Mesendoderm (in vitro differentiated cells): ENCODE data around the gene EDNRA.

Source experiments
- DNase-seq: peaks from one replicate; pipeline ENCODE4 v3.0.0; 2013
- H2AK5ac ChIP-seq: 2 replicates; pipeline ENCODE4 v1.6.1; 2013; ENCODE audit warnings: low read length, inconsistent platforms
- H2BK120ac ChIP-seq: 2 replicates; pipeline ENCODE4 v1.6.1; 2013; ENCODE audit warnings: low read depth, mild to moderate bottlenecking, low read length, moderate library complexity, mixed read lengths
- H2BK15ac ChIP-seq: replicated peaks from 2 replicates; pipeline ENCODE4 v1.6.1; 2013; ENCODE audit warnings: low read depth, mild to moderate bottlenecking, moderate library complexity
- H2BK5ac ChIP-seq: 2 replicates; pipeline ENCODE4 v1.6.1; 2013; ENCODE audit warnings: low read length, inconsistent platforms
- H3K18ac ChIP-seq: 2 replicates; pipeline ENCODE4 v1.6.1; 2013; ENCODE audit warnings: mild to moderate bottlenecking, low read length, mixed read lengths
- H3K23ac ChIP-seq: one replicate; pipeline ENCODE4 v1.6.1; 2013; ENCODE audit warnings: low read length
- H3K27ac ChIP-seq: 2 replicates; pipeline ENCODE4 v1.5.1; 2013; ENCODE audit warnings: low read depth, mild to moderate bottlenecking, inconsistent platforms, low read length, moderate library complexity
- H3K27me3 ChIP-seq: 2 replicates; pipeline ENCODE4 v1.6.1; 2013; ENCODE audit warnings: low read length, control low read depth, mild to moderate bottlenecking, inconsistent platforms; ENCODE audit not compliant: insufficient read depth, poor library complexity
- H3K36me3 ChIP-seq: 2 replicates; pipeline ENCODE4 v1.6.1; 2013; ENCODE audit warnings: low read length, inconsistent platforms; ENCODE audit not compliant: control insufficient read depth, insufficient read depth
- H3K4ac ChIP-seq: one replicate; pipeline ENCODE4 v1.6.1; 2013; ENCODE audit warnings: low read depth, mild to moderate bottlenecking, low read length, moderate library complexity
- H3K4me1 ChIP-seq: 2 replicates; pipeline ENCODE4 v1.6.1; 2013; ENCODE audit warnings: low read depth, low read length, inconsistent platforms; ENCODE audit not compliant: control insufficient read depth
- H3K4me2 ChIP-seq: 2 replicates; pipeline ENCODE4 v1.6.1; 2013; ENCODE audit warnings: low read length
- H3K4me3 ChIP-seq: 2 replicates; pipeline ENCODE4 v1.5.1; 2013; ENCODE audit warnings: mild to moderate bottlenecking, low read length
- H3K56ac ChIP-seq: one replicate; pipeline ENCODE4 v1.6.1; 2013; ENCODE audit warnings: low read length
- H3K79me1 ChIP-seq: 2 replicates; pipeline ENCODE4 v1.6.1; 2013; ENCODE audit warnings: low read length, inconsistent platforms
- H3K79me2 ChIP-seq: 2 replicates; pipeline ENCODE4 v1.6.1; 2013; ENCODE audit warnings: mild to moderate bottlenecking, low read length; ENCODE audit not compliant: control insufficient read depth, insufficient read depth
- H3K9ac ChIP-seq: 2 replicates; pipeline ENCODE4 v1.6.1; 2013; ENCODE audit warnings: low read length, inconsistent platforms
- H4K5ac ChIP-seq: one replicate; pipeline ENCODE4 v1.6.1; 2013; ENCODE audit warnings: low read length
- H4K8ac ChIP-seq: one replicate; pipeline ENCODE4 v1.6.1; 2013; ENCODE audit warnings: low read depth, mild to moderate bottlenecking, control low read depth, low read length, moderate library complexity
- WGBS: extraction: QIAGEN DNeasy Blood & Tissue Kit; methylation state at CpG from one replicate; pipeline ENCODE4 v1.1.7; 2013; ENCODE audit warnings: low lambda C conversion rate, missing lambda C conversion rate; ENCODE audit not compliant: insufficient coverage; ENCODE audit errors: extremely low coverage; 5-methylcytosine and 5-hydroxymethylcytosine counted together

Gene EDNRA

DNA sequence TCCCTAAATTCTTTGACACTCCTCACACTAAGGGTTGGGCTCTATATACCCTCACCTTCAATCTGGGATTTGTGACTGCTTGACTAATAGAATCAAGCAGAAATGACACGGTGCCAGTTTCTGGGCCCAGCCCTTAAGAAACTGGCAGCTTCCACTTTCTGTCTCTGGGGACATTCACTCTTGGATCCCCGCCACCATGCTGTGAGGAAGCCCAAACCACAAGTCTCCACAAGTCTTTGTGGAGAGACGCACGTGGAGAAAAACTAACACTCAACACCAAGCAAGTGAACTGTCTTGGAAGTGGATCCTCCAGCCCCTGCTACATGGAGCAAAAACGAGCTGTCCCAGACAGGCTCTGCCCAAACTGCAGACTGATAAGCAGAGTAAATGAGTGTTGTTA lies 1.1 kb upstream of the EDNRA start:
- H3K4me3 ChIP-seq = no peak overlapping the region
- no peak overlapping the region for H4K5ac ChIP-seq
- H2BK5ac ChIP-seq = no peak overlapping the region
- H3K9ac ChIP-seq = no peak overlapping the region
- no peak overlapping the region for H3K4ac ChIP-seq
- no peak overlapping the region for H3K23ac ChIP-seq
- H3K79me1 ChIP-seq = no peaks in the 10 kb centered on the region
- H3K4me2 ChIP-seq = no peak overlapping the region
- no peak overlapping the region for H2AK5ac ChIP-seq
- no CpG with 5 or more reads among the region's 5 CpGs for WGBS
- no peak overlapping the region for H3K56ac ChIP-seq
- H3K27ac ChIP-seq = no peak overlapping the region
- no peaks in the 10 kb centered on the region for H3K27me3 ChIP-seq
- H3K79me2 ChIP-seq = no peaks in the 10 kb centered on the region
- no peak overlapping the region for H3K18ac ChIP-seq
- no peaks in the 10 kb centered on the region for H3K36me3 ChIP-seq
- no peak overlapping the region for H4K8ac ChIP-seq
- H3K4me1 ChIP-seq = peaks cover 4% of the 10 kb centered on the region
- no peak for DNase-seq
- no peak overlapping the region for H2BK120ac ChIP-seq
- no peak overlapping the region for H2BK15ac ChIP-seq

DNA sequence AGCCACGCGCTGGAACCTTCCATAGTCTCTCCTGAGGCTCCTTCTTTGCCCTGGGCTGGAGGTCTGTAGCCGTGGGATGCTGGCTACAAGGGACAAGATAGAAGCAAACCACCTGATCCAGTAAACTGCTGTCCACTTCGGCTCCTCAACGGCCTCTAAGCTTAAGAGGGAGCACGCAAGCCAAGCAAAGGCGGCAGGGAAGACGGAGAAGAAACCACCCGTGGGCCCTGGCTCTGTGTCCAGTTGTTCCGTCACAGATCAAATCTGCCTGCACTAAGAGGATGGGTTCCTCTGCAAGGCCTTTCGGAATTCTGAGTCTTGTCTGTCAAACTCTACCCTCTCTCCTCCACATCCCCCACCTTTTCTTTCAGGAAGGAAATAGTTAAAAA lies 401 bp upstream of the EDNRA start:
- no peak overlapping the region for H2BK15ac ChIP-seq
- no peak overlapping the region for H3K4me2 ChIP-seq
- peak overlapping the region; percentile 39 for H3K4ac ChIP-seq
- no peak overlapping the region for H3K23ac ChIP-seq
- H3K79me2 ChIP-seq = no peaks in the 10 kb centered on the region
- H3K18ac ChIP-seq = no peak overlapping the region
- H3K4me1 ChIP-seq = peaks cover 4% of the 10 kb centered on the region
- no peak overlapping the region for H3K9ac ChIP-seq
- no peak overlapping the region for H2BK5ac ChIP-seq
- no peak overlapping the region for H4K8ac ChIP-seq
- H3K36me3 ChIP-seq = no peaks in the 10 kb centered on the region
- no peak overlapping the region for H3K27ac ChIP-seq
- DNase-seq = no peak
- no peaks in the 10 kb centered on the region for H3K79me1 ChIP-seq
- H3K27me3 ChIP-seq = no peaks in the 10 kb centered on the region
- no peak overlapping the region for H3K56ac ChIP-seq
- WGBS = no CpG with 5 or more reads among the region's 11 CpGs
- no peak overlapping the region for H2BK120ac ChIP-seq
- H3K4me3 ChIP-seq = peak overlapping the region; percentile 67
- H4K5ac ChIP-seq = no peak overlapping the region
- no peak overlapping the region for H2AK5ac ChIP-seq

DNA sequence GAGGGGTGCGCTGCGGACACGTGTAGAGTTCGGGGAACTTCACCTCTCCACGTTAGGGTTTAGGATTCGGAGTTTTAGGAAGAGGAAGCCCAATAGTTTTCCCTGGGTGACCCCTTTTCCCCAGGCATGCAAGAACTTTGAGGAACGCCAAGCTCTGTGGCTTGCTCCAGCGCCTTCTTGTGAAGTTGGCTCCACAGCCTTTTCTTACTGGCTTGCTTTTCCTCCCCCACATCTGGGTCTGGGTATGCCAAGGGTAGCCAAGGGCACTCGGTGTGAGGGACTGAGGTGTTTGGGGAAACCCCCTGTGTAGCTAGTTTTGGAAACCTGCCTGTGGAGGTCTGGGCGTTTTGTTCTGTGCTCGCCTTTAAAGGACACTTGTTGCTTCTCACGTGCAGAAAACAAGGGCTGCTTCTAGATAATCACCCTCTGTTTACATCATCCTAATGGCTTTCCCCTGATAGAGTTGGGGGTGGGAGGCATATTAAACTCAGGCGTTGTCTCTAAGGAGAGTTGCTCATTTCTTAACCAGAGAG lies 746 bp downstream of the EDNRA start:
- no peaks in the 10 kb centered on the region for H3K79me1 ChIP-seq
- H3K36me3 ChIP-seq = no peaks in the 10 kb centered on the region
- peak overlapping the region; percentile 90 for H3K56ac ChIP-seq
- H3K4ac ChIP-seq = no peak overlapping the region
- WGBS = no CpG with 5 or more reads among the region's 13 CpGs
- H3K9ac ChIP-seq = peak overlapping the region; percentile 74
- no peaks in the 10 kb centered on the region for H3K79me2 ChIP-seq
- peaks cover 4% of the 10 kb centered on the region for H3K4me1 ChIP-seq
- peak overlapping the region; percentile 67 for H3K4me3 ChIP-seq
- no peak overlapping the region for H2BK120ac ChIP-seq
- no peak overlapping the region for H3K27ac ChIP-seq
- H2AK5ac ChIP-seq = no peak overlapping the region
- H2BK5ac ChIP-seq = no peak overlapping the region
- H3K4me2 ChIP-seq = peak overlapping the region; percentile 88
- H2BK15ac ChIP-seq = no peak overlapping the region
- H3K23ac ChIP-seq = peak overlapping the region; percentile 73
- H3K27me3 ChIP-seq = no peaks in the 10 kb centered on the region
- no peak overlapping the region for H4K5ac ChIP-seq
- DNase-seq = peak; percentile 54
- H3K18ac ChIP-seq = peak overlapping the region; percentile 81
- H4K8ac ChIP-seq = no peak overlapping the region

DNA sequence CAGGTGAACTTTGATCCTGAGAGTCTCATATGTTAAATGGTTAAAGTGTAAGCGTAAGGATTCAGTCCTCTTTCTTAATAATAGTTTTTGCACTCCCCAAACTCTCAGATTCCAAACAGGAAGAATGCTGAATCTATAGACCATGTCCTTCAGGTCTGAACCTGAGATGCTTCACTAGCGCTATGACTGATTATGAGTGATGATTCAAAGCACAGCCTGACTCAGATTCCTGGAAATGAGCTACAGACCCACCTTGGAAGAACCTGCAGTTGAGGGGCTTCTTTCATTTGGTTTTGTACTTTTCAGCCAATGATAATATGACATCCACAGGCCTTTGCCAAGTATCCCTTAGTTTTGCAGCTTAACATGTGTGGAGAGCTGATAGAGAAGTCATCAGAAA lies 1.4 kb downstream of the EDNRA start:
- no peak overlapping the region for H2BK5ac ChIP-seq
- H3K4me3 ChIP-seq = no peak overlapping the region
- no peaks in the 10 kb centered on the region for H3K36me3 ChIP-seq
- H4K5ac ChIP-seq = no peak overlapping the region
- H3K18ac ChIP-seq = no peak overlapping the region
- H3K23ac ChIP-seq = no peak overlapping the region
- no peaks in the 10 kb centered on the region for H3K79me2 ChIP-seq
- H3K79me1 ChIP-seq = no peaks in the 10 kb centered on the region
- no peak for DNase-seq
- H4K8ac ChIP-seq = no peak overlapping the region
- H3K4ac ChIP-seq = no peak overlapping the region
- no peak overlapping the region for H3K4me2 ChIP-seq
- H2AK5ac ChIP-seq = no peak overlapping the region
- peak overlapping the region; percentile 11 for H3K56ac ChIP-seq
- no peak overlapping the region for H2BK15ac ChIP-seq
- no peak overlapping the region for H2BK120ac ChIP-seq
- peaks cover 4% of the 10 kb centered on the region for H3K4me1 ChIP-seq
- H3K27me3 ChIP-seq = no peaks in the 10 kb centered on the region
- WGBS = no CpG with 5 or more reads among the region's 2 CpGs
- no peak overlapping the region for H3K27ac ChIP-seq
- no peak overlapping the region for H3K9ac ChIP-seq

DNA sequence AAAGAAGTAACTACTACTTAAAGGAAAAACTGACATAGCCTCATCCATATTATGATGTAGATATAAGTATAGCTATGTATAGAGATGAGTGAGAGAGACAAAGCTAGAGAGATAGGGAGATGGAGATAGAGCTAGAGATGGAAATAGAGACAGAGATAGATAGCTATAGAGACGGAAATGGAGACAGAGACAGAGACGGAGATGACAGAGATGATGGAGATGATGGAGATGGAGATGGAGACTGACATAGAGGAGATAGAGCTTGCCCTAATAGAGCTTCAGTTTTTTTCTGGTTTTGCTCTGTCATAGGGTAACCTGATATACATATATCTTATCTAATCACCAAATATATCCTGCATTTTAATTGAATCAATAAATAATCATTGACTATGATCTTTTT lies 4.3 kb downstream of the EDNRA start:
- Histone ChIP-seq H4K8ac (no peak overlapping the region), H2BK5ac (no peak overlapping the region), H2BK120ac (no peak overlapping the region), H3K56ac (no peak overlapping the region), H2AK5ac (no peak overlapping the region), H3K36me3 (no peaks in the 10 kb centered on the region), H3K27ac (no peak overlapping the region), H3K79me1 (no peaks in the 10 kb centered on the region), H3K4me3 (no peak overlapping the region), H3K23ac (no peak overlapping the region), H3K4me2 (no peak overlapping the region), H3K79me2 (no peaks in the 10 kb centered on the region), H4K5ac (no peak overlapping the region), H3K18ac (no peak overlapping the region), H3K4ac (no peak overlapping the region), H3K9ac (no peak overlapping the region), H2BK15ac (no peak overlapping the region), H3K4me1 (peaks cover 4% of the 10 kb centered on the region), H3K27me3 (no peaks in the 10 kb centered on the region)
- DNase-seq = no peak
- no CpG with 5 or more reads among the region's 2 CpGs for WGBS

DNA sequence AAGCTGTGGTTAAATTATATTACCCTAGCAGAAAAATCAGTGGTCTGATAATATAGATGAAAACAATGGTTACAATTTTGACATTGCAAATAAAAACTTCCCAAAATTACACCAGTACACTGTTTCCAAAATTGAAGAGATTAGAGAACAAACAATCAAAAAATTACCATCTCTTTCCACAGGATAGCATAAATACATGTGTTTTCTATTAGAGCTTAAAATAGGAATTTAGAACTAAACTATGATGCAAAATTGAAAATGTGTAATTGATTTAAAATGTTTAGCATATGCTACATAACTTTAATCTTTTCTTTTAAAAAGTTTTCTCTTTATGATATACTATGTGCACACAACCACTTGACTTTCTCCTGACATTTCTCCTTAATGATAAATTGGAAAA lies 6.7 kb downstream of the EDNRA start:
- Histone ChIP-seq H2BK120ac (no peak overlapping the region), H4K8ac (no peak overlapping the region), H4K5ac (no peak overlapping the region), H3K79me2 (no peaks in the 10 kb centered on the region), H3K23ac (no peak overlapping the region), H3K4me1 (no peaks in the 10 kb centered on the region), H2BK15ac (no peak overlapping the region), H3K4ac (no peak overlapping the region), H2BK5ac (no peak overlapping the region), H3K18ac (no peak overlapping the region), H3K9ac (no peak overlapping the region), H3K4me3 (no peak overlapping the region), H3K36me3 (no peaks in the 10 kb centered on the region), H3K4me2 (no peak overlapping the region), H3K56ac (no peak overlapping the region), H3K27ac (no peak overlapping the region), H3K79me1 (no peaks in the 10 kb centered on the region), H2AK5ac (no peak overlapping the region), H3K27me3 (no peaks in the 10 kb centered on the region)
- no peak for DNase-seq
